ENCODE results near the gene B3GAT3. TPM values are rescaled to one million over a fixed set of nuclear protein-coding genes. Genes with fewer than 3 reads are reported as not detected.

B3GAT3 gene
- total RNA-seq, 1 experiment from 2014 or later, result 65.8 TPM

DNA sequence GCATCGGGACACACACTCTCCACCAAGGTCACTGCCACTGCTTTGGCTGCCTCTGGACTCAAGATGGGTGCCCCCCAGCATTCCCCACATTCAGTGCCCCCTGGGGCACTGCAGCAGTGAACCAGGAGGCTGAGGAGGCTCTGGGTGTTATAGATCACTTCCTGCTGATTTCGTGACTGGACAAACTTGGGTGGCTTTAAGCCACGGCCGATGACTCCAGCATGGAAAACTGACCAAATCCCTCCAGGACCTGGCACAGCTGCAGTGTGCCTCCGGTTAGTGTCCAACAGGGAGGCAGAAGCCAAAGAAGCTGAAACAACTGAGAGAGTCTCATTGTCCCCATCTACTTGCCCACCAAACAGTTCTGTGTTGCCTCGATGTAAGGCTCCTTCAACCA, 25.8 kb upstream of the B3GAT3 start:
- Histone ChIP-seq H3K9me3 (ENCODE audit: low read length) (no peaks in the 10 kb centered on the region), H3K27ac (ENCODE audit: low read length) (no peak overlapping the region), H3F3A (ENCODE audit: low read length, unreplicated experiment) (no peaks in the 10 kb centered on the region), H3K9me2 (replicated peaks; ENCODE audit: low read length) (no peaks in the 10 kb centered on the region), H3K4me3 (ENCODE audit: low read length) (no peak overlapping the region), H3K36me3 (ENCODE audit: low read depth, low read length) (peaks cover 29% of the 10 kb centered on the region), H3K9ac (ENCODE audit: low read length) (no peak overlapping the region), H2AFZ (ENCODE audit: low read length) (no peak overlapping the region), H3K79me2 (ENCODE audit: low read length) (peaks cover 59% of the 10 kb centered on the region), H3K27me3 (ENCODE audit: low read length) (no peaks in the 10 kb centered on the region), H4K20me1 (ENCODE audit: low read length) (no peaks in the 10 kb centered on the region), H3K4me2 (ENCODE audit: low read length) (no peak overlapping the region), H3K4me1 (ENCODE audit: insufficient read depth, low read length) (peaks cover 21% of the 10 kb centered on the region)
- CTCF ChIA-PET, result no interaction called here
- POLR2A ChIA-PET (ENCODE audit: unreplicated experiment), result no interaction called here
- intact Hi-C loops (cut with micrococcal nuclease), result loop anchor here (5.0 kb wide), 1 partner anchor 35 kb away; the partner anchor contains the start of genes EML3 and ROM1
- ATAC-seq, result no peak
- no peak for DNase-seq
- no TSS peak for BruUV-seq (replicated peaks)
- TF ChIP-seq EZH2 (IDR thresholded peaks at IDR 0.05; ENCODE audit: low read length, unreplicated experiment), result no peak

GRCh38 chr11:62646825-62647608, 25.2 kb upstream of the B3GAT3 start:
- peak overlapping the region; percentile 95; the same call in 1 of the 2 replicates for H3K4me3 ChIP-seq (ENCODE audit: low read length)
- TSS peak; percentile 46 for BruUV-seq (replicated peaks)
- ATAC-seq, result no peak

More at GRCh38 chr11:62646825-62647608, 25.2 kb upstream of the B3GAT3 start:
- H3K79me2 ChIP-seq (ENCODE audit: low read length), result peaks cover 59% of the 10 kb centered on the region
- no peaks in the 10 kb centered on the region for H3F3A ChIP-seq (ENCODE audit: low read length, unreplicated experiment)
- no peaks in the 10 kb centered on the region for H3K9me2 ChIP-seq (replicated peaks; ENCODE audit: low read length)
- H3K27me3 ChIP-seq (ENCODE audit: low read length), result no peaks in the 10 kb centered on the region
- intact Hi-C loops (cut with micrococcal nuclease), result loop anchor here (5.0 kb wide), 1 partner anchor 35 kb away; the partner anchor contains the start of genes EML3 and ROM1
- H3K4me1 ChIP-seq (ENCODE audit: insufficient read depth, low read length), result peaks cover 16% of the 10 kb centered on the region
- POLR2A ChIA-PET (ENCODE audit: unreplicated experiment), result interaction anchor here (0.6 to 0.7 kb wide), 3 partner anchors 55 to 194 kb away, joined by 3 to 14 read pairs (median 6); no protein-coding TSS in a partner anchor
- no peaks in the 10 kb centered on the region for H3K9me3 ChIP-seq (ENCODE audit: low read length)
- H3K9ac ChIP-seq (ENCODE audit: low read length), result peak overlapping the region; percentile 13; the same call in 1 of the 2 replicates
- no peak overlapping the region for H3K27ac ChIP-seq (ENCODE audit: low read length)
- TF ChIP-seq EZH2phosphoT487 (IDR thresholded peaks at IDR 0.05; ENCODE audit: borderline replicate concordance, low read length) (no peak), CTCF (conservative IDR thresholded peaks at IDR 0.05; ENCODE audit: low read depth, low read length) (no peak), EZH2 (IDR thresholded peaks at IDR 0.05; ENCODE audit: low read length, unreplicated experiment) (no peak)
- CTCF ChIA-PET, result interaction anchor here (0.7 to 1.0 kb wide), 3 partner anchors 87 to 234 kb away, joined by 4 to 5 read pairs (median 4); partner anchors contain the start of gene SLC3A2
- DNase-seq, result no peak
- H3K4me2 ChIP-seq (ENCODE audit: low read length), result peak overlapping the region; percentile 54
- H4K20me1 ChIP-seq (ENCODE audit: low read length), result no peaks in the 10 kb centered on the region
- H2AFZ ChIP-seq (ENCODE audit: low read length), result 0 out of 2 replicates have a peak overlapping the region, but pooled peaks have one; percentile 19
- peaks cover 30% of the 10 kb centered on the region for H3K36me3 ChIP-seq (ENCODE audit: low read depth, low read length)

Measured in PC-3 (cell line).